HL-60/S4 treated with retinoic acid at 250 ng/mL for 4 days and 3 days (cell line): ENCODE results near the gene UBASH3A.

Experiments used
- in situ Hi-C: fragments of 300-500 bp; cut with MboI; formaldehyde crosslinking; loops from 2 replicates; pipeline ENCODE4 v1.7.0; 2022; ENCODE audit warnings: low sequenced_read_pairs

UBASH3A gene, protein sequence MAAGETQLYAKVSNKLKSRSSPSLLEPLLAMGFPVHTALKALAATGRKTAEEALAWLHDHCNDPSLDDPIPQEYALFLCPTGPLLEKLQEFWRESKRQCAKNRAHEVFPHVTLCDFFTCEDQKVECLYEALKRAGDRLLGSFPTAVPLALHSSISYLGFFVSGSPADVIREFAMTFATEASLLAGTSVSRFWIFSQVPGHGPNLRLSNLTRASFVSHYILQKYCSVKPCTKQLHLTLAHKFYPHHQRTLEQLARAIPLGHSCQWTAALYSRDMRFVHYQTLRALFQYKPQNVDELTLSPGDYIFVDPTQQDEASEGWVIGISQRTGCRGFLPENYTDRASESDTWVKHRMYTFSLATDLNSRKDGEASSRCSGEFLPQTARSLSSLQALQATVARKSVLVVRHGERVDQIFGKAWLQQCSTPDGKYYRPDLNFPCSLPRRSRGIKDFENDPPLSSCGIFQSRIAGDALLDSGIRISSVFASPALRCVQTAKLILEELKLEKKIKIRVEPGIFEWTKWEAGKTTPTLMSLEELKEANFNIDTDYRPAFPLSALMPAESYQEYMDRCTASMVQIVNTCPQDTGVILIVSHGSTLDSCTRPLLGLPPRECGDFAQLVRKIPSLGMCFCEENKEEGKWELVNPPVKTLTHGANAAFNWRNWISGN

GRCh38 chr21:42403611-42404231, at the start of gene UBASH3A:
UBASH3A (plus strand) TSS chr21:42403902; CDS start chr21:42403946, 44 bp downstream.
- in situ Hi-C loops, result no loop called here

GRCh38 chr21:42356046-42356445, 47.7 kb upstream of the UBASH3A start:
- in situ Hi-C loops, result no loop called here

DNA sequence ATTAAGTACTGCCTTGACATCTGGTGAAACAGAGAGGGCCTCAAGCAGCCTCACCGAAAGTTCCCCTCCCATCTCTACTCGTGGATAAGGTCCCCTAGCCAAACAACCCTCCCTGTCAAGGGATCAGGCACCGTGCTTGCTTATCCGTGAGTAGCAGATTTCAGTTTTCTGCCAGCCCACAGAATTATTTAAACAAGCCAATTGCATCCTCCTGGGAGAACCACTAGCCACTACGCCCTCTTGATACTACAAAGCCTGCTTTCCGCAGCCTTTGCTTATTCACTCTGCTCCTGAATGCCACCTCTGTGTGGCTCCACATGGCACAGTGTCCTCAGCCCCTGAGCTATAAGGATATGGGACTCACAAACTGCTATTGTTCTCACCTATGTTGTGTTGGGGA, 47.1 kb upstream of the UBASH3A start:
- in situ Hi-C loops, result no loop called here

DNA sequence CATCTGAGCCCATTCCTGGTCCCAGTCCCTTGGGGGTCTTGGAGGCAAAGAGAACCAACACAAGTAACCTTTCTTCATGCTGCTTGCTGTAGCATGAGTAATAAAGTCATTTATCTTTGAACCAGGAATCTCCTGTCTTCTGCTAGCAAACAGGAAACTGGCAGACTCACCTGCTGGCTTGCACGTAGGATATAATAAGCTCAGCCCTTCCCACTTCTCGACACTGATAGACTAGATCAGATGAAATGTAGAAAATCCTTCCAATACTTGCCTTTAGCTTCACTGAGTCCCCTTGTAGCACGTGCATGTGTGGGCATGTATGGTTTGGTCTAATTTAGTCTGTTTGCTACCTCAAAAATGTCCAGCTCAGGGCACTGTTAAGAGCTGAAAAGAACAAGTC, 46.4 kb upstream of the UBASH3A start:
- in situ Hi-C loops, result no loop called here

DNA sequence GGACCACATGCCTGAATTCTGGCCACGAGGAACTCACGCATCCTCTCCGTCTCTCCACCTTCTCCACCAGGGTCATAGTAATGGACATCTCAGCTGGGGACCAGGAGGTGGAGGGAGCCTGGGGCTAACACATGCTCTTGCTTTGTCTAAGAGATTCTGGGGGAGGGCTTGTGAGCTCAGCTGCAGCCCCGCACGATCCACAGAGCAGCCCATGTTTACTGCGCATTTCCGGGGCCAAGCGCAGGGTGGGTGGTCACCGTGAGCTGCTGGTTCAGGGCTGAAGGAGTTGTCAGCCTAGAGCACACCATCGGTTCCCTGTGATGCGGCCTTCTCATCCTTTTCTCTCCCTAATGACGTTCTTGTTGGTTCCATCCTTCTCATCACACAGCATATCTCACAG, 45.4 kb upstream of the UBASH3A start:
- in situ Hi-C loops, result no loop called here

DNA sequence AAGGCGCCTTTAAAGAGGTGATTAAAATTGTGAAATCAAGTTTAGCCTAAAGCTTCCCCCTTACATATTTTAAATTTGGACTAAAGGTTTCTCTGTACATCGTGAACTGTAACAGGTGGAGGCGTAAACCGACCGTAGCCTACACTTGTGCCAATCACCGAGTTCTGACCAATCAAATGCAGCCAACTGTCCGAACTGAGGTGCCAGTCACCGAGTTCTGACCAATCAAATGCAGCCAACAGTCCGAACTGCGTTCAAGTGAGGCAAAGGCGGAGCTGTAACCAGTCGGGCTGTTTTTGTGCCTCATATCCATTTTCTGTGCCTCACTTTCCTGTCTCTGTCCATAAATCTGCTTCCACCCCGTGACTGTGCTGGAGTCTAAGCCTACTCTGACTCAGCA, 44.8 kb upstream of the UBASH3A start:
- in situ Hi-C loops, result no loop called here

DNA sequence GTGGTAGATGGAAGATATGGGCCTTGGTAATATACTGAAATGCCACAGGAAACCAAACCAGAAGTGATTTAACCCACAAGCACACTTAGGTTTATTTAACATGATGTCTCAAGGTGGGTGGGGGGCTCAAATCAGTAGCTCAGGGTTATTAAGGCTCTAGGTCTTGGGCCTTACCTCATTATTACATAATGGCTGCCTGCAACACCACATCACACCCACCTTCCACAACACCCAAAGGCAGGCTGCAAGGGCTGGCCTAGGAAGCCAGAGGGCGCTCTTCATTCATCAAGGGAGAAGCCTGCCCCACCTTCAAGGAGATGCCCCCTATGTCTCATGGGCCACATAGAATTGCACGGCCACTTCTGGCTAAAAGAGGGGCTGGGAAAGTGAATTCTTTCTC, 43.4 kb upstream of the UBASH3A start:
- in situ Hi-C loops, result no loop called here

GRCh38 chr21:42361286-42361685, 42.4 kb upstream of the UBASH3A start:
- in situ Hi-C loops, result no loop called here

- in situ Hi-C loops, result no loop called here
These were observed 41.5 kb upstream of the UBASH3A start for GRCh38 chr21:42362198-42362597.

DNA sequence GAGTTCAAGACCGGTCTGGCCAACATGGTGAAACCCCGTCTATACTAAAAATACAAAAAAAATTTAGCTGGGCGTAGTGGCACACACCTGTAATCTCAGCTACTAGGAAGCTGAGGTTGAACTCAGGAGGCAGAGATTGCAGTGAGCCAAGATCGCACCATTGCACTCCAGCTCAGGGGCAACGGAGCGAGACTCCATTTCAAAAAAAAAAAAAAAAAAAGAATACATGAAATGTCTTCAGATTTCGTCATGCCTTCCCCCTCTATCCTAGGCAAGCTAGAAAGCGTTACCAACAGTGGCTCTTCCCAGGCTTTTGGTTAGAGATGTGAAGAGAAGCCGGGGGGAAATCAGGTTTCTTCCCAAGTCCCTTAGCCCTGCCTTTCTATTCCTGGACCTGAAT, 41.0 kb upstream of the UBASH3A start:
- in situ Hi-C loops, result no loop called here

GRCh38 chr21:42363312-42363711, 40.4 kb upstream of the UBASH3A start:
- in situ Hi-C loops, result no loop called here

- in situ Hi-C loops, result no loop called here
These were observed 39.3 kb upstream of the UBASH3A start for GRCh38 chr21:42364304-42364865.

DNA sequence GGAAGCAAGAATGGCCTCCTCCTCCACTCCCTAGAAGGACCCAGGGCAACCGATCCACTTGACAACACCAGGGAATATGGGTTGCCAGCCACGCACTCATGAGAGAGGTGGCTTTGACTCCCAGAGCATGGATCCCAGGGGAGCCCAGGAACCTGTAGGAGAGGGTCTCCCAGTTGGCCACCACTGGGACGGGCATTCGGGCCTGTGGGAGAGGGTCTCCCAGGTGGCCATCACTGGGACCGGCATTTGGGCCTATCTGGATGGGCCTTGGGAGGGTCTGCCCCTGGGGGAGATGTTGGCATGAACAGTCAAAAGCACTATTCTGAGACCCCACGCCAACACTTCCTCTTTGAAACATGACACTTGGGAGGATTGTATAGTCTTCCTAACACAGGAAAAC, 37.9 kb upstream of the UBASH3A start:
- in situ Hi-C loops, result no loop called here

GRCh38 chr21:42366292-42367010, 37.3 kb upstream of the UBASH3A start, which contains the start of gene TFF1:
TFF1 (minus strand) TSS chr21:42366535; CDS start chr21:42366495, 40 bp downstream.
- in situ Hi-C loops, result no loop called here

GRCh38 chr21:42367367-42368165, 36.1 kb upstream of the UBASH3A start:
- in situ Hi-C loops, result no loop called here

DNA sequence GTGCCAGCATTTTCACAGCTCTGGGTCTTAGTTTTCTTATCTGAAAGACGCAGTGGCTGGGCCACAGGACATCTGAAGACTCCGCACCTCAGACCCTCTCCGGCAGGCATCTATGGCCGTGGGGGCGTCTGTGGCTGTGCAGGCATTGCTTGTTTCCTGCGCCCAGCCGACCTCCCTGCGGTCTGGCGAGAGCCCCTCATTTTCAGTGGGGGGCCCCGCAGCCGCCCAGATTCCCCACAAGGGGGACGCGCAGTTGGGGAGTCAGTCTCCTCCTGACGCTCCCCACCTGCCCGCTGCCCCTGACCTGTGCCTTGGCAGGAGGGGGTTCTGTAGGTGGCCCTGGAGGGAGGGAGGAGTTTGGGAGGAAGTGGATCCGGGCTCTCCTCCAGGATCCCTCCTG, 33.9 kb upstream of the UBASH3A start:
- in situ Hi-C loops, result no loop called here

DNA sequence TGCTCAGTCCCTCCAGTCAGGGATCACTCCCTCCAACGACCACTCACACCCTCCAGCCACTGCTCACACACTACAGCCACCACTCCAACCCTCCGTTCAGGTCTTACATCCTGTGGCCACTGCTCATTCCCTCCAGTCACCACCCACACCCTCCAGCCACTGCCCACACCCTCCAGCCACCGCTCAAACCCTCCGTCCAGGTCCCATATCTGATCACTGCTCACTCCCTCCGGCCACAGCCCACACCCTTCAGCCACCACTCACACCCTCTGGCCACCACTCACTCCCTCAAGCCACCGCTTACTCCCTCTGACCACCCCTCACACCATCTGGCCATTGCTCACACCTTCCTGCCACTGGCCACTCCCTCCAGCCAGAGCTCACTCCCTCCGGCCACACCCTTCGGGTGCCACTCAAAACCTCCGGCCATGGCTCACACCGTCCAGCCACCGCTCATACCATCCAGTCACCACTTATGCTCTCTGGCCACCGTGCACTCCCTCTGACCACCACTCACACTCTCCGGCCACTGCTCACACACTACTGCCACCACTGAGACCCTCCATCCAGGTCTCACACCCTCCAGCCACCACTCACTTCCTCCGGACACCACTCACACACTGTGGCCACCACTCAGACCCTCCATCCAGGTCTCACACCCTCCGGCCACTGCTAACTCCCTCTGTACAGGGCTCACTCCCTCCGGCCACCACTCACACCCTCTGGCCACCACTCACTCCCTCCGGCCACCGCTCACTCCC, 32.6 kb upstream of the UBASH3A start:
- in situ Hi-C loops, result no loop called here

GRCh38 chr21:42373196-42373907, 30.4 kb upstream of the UBASH3A start:
- in situ Hi-C loops, result no loop called here
